Activated CD4-positive, alpha-beta T cell treated with anti-CD3 and anti-CD28 coated beads, Interleukin-2, amount 50 U/mL, for 24 hours (primary cell): ENCODE data around the gene UNC5C.

Experiments used
- DNase-seq, 2 donors: peaks; one replicate each; pipeline ENCODE4 v3.0.0-alpha.2; 2020; ENCODE audit warnings: low read depth in 1 of 2, low spot score in 1 of 2

UNC5C gene

DNA sequence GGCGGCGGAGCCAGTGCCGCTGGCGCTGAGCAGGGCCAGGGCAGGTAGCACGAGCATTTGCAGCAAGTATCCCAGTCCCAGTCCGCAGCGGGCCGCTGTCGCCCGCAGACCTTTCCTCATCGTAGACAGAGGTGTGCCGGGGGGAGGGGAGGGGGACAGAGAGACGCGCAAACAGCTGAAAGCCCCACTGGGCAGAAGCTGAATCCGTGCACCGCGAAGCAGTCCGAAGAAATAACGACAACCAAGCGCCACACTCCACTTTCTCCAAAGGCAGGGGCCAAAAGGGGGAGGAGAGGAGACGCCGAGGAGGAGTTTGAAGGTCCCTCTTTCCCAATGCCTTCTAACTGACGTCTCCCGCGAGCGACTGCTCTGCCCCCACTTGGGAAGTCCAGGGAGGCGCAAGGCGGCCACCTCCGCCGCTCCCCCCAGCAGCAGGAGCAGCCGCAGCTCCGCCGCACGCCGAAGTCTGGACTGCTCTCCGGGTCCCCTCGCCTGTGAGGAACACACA lies at the start of gene UNC5C:
Gene UNC5C, minus strand, starts transcription at position 236 of the 508 bp plus-strand sequence.
- DNase-seq, result no peak

DNA sequence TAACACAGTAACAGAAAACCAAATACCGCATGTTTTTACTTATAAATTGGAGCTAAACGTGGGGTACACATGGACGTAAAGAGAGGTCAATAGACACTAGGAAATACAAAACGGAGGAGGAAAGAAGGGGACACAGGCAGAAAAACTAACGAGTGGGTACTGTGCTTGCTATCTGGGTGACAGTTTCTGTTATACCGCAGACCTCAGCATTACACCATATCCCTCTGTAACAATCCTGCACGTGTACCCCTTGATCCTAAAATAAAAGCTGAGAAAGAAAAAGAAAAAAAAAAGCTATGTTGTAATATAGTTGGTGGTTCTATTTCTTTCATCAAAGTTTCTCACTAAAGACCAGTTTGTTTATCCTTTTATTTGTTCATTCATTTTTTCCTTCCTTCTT lies 47.9 kb upstream of the UNC5C start:
- no peak for DNase-seq

GRCh38 chr4:95594629-95595028 lies 45.9 kb upstream of the UNC5C start:
- no peak for DNase-seq

DNA sequence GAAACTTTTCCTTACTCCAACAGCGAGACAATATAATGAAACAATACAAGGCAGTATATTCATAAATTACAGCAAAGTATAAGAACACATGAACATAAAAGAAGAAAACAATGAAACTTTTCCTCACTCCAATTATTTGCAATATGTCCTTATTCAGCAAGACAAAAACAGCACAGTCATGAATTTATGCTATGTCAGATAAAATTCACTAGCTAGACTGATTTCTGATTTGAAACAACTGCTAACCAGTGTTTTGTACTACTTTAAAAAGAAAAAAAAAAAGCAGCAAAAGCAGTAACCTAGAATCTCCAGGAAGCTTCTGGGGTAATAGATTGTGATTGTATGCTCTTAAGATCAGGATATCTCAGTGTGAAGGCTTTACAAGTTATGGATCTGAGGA lies 45.2 kb upstream of the UNC5C start:
- no peak for DNase-seq

GRCh38 chr4:95591278-95591677 lies 42.5 kb upstream of the UNC5C start:
- DNase-seq, result no peak

GRCh38 chr4:95590615-95591014 lies 41.8 kb upstream of the UNC5C start:
- DNase-seq, result no peak

- DNase-seq, result no peak
Observed at GRCh38 chr4:95585016-95585695, 36.4 kb upstream of the UNC5C start.

DNA sequence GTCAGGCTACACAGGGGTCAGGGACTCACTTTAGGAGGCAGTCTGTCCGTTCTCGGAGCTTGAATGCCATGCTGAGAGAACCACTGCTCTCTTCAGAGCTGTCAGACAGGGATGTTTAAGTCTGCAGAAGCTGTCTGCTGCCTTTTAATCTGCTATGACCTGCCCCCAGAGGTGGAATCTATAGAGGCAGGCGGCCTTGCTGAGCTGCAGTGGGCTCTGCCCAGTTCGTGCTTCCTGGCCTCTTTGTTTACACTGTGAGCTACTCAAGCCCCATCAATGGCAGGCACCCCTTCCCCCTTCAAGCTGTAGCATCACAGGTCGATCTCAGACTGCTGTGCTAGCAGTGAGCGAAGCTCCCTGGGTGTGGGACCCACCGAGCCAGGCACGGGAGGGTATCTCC lies 31.5 kb upstream of the UNC5C start:
- no peak for DNase-seq

DNA sequence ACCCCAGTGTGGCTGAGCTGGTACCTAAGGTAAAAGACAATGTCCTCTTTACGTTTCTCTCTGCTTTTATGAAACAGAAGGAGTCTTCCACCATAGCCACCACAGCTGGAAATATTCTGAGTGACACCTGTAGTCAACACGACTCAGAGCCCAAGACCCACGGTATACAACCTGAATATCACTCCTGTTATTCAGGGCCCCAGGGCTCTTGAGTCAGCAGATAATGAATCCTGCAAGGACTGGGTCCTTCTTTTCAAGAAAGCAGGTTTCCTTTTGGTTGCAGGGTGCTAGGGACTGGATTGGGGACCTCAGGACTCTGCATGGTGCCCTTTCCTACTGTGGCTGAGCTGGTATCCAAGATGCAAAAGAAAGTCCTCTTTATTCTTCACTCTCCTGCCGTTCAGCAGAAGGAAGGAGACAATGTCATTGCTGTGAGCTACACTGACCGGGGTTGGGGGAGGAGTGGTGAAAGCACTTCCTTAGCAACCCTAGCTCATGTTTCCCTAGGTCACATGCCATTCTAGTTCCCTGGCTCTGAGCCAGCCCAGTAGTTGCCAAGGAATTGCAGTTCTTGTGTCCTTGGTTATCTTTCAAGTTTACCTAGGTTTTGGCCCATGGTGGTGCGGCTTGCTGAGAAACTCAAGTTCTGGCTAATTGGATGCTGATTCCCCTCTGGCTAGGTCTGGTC lies 23.7 kb upstream of the UNC5C start:
- no peak for DNase-seq

DNA sequence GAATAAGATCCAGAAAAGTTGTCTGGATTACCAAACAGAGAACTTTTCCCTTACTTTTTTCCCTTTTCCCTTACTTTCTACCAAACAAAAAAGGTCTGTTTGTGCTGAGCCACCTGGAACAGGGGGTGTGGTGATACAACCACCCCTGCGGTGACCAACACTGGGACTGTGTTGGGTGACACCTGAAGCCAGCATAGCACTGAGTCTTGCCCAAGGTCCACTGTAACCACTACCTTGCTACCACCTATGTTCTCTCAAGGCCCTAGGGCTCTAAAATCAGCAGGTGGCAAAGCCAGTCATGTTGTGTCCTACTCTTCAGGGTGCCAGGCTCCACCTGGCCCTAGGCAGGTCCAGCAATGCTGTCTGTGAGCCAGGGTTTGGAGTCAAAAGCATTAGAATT lies 22.8 kb upstream of the UNC5C start:
- DNase-seq, result no peak

- no peak for DNase-seq
Observed at GRCh38 chr4:95563638-95564337, 15.0 kb upstream of the UNC5C start.

- DNase-seq, result no peak
Observed at GRCh38 chr4:95560774-95561173, 12.0 kb upstream of the UNC5C start.

- no peak for DNase-seq
Observed at GRCh38 chr4:95556207-95556859, 7.6 kb upstream of the UNC5C start.

- no peak for DNase-seq
Observed at GRCh38 chr4:95552942-95553550, 4.3 kb upstream of the UNC5C start.

DNA sequence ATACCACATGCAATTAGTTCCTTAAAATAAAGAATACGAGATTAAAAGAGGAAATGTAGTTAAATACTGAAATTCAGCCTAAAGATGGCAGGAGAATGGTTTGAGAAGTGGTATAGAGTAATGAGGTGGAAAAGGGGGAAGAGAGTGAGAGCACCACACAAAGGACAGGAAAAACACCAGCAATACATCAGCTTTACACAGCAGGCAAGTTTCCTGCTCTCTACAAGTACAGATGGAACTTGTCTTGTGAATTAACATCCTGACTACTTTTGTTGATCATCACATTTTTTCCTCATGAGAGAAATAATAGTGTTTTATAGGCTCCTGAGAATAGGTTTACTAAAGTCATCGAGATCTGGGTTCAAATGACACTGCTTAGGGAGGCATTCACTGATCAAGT lies 2.9 kb upstream of the UNC5C start:
- DNase-seq, result no peak

GRCh38 chr4:95550115-95550987 lies 1.6 kb upstream of the UNC5C start:
- DNase-seq, result no peak

DNA sequence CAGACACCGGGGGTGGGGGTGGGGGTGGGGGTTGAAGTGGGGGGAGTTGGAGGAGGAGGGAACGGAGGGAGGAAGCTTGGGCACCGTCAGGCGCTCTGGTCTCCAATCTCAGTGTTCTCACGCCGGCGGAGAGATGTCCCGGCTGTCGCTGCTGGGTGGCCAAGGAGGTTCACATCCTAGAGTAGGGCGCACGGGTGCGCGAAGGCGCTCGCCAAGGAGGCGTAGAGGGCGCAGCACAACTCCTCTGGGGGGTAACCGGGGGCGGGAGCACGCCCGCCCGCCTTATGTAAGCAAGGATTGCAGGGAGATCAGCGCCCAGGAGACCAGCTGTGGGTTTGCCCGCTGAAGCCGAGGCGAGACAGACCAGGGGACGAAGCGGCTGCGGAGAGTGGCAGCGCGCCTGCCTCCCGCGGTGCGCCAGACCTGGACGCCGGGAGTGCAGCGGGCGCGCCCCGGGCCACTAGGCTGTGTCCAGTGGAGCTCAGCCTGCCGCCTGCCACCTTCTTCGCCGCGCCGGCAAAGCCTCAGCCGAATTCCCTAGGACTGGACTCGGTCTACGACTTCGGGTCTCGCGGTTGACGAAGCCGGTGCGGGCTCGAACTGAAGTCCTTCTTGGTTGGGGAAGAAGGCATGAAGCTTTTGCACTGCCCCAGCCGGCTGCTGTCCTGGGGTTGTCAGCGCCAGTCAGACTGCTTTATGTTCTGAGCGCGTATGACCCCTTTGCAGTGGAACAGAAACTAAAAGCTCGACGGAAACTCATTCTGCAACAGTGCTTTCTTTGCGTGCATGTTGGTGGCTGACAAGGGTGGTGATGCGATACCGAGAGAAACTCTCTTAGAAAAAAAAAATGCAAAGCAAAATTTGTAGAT lies 707 bp upstream of the UNC5C start:
- DNase-seq, result no peak

DNA sequence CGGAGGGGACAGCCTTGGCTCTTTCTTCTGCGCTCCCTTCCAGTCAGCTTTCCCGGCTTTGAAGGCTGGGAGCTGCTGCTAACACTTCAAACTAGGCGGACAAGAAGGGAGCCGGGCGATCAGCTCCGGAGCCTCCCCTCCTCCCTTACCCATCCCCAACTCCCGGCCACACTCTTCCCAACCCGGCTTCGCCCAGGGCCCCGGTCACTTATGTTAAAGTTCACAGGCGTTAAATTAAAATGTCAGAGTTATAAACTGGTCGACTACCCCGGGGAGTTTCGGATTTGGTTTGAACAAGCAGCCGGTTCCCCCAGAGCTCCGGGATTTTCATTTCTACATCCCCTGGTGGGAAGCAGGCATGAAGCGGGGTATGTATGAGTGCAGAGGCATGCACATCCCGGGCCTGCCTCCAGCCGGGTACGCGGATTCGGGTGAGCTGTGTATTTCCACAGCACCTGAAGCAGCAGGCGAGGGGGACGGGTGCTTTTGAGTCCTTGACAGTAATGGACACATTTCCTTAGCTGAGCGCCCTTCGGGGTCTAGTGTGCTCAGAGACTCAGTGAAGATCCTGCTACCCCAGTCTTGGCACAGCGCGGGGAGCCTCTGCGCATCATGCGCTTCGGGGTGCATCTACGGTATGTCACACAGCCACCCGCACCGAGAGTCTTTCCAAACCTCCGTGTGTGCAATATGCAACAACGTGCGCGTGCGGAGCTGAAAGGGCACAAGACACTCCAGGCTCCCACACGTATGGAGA lies 880 bp downstream of the UNC5C start:
- DNase-seq, result no peak
